Measurements from ENCODE around the gene D2HGDH.

DNA sequence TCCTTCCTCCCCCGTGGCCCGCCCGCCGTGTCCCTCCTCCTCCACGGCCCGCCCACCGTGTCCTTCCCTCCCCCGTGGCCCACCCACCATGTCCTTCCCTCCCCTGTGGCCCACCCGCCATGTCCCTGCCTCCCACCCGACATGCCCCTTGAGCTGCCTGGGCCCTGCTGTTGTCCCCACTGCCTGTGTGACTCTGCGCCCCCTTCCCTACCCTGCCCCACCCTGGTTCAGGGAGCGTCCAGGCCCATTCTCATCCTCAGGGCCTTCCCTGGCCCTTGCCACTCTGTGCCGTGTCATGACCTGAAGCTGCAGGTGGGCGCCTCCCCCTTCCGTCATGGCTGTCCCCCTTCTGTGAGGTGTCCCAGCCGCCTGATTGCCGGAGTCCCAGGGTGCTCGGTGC, 20.7 kb downstream of the D2HGDH start:
- TF ChIP-seq, protein P1, sequence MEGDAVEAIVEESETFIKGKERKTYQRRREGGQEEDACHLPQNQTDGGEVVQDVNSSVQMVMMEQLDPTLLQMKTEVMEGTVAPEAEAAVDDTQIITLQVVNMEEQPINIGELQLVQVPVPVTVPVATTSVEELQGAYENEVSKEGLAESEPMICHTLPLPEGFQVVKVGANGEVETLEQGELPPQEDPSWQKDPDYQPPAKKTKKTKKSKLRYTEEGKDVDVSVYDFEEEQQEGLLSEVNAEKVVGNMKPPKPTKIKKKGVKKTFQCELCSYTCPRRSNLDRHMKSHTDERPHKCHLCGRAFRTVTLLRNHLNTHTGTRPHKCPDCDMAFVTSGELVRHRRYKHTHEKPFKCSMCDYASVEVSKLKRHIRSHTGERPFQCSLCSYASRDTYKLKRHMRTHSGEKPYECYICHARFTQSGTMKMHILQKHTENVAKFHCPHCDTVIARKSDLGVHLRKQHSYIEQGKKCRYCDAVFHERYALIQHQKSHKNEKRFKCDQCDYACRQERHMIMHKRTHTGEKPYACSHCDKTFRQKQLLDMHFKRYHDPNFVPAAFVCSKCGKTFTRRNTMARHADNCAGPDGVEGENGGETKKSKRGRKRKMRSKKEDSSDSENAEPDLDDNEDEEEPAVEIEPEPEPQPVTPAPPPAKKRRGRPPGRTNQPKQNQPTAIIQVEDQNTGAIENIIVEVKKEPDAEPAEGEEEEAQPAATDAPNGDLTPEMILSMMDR (IDR thresholded peaks at IDR 0.05): no peak
- TF ChIP-seq POLR2A (IDR thresholded peaks at IDR 0.05): no peak
